Left forelimb (tissue), 1 donor: ENCODE data around the gene COG7.
"Not testable (repeated sequence)": the region's sequence is repeated elsewhere in the genome, so short reads cannot be mapped to it uniquely, and the experiment has no call there.

Experiments
- DNase-seq: peaks from one replicate; pipeline ENCODE4 v3.0.0-alpha.2; 2018; ENCODE audit warnings: low spot score

COG7 gene

GRCh38 chr16:23452572-23453337 lies at the start of gene COG7:
Gene COG7 (minus strand): TSS chr16:23453189. CDS start chr16:23452994, 195 bp downstream.
- DNase-seq, result peak; percentile 96

- DNase-seq, result no peak
Observed at GRCh38 chr16:23502466-23502865, 49.5 kb upstream of the COG7 start.

- no peak for DNase-seq
Observed at GRCh38 chr16:23501291-23501690, 48.3 kb upstream of the COG7 start.

- DNase-seq, result no peak
Observed at GRCh38 chr16:23500862-23501225, 47.9 kb upstream of the COG7 start.

DNA sequence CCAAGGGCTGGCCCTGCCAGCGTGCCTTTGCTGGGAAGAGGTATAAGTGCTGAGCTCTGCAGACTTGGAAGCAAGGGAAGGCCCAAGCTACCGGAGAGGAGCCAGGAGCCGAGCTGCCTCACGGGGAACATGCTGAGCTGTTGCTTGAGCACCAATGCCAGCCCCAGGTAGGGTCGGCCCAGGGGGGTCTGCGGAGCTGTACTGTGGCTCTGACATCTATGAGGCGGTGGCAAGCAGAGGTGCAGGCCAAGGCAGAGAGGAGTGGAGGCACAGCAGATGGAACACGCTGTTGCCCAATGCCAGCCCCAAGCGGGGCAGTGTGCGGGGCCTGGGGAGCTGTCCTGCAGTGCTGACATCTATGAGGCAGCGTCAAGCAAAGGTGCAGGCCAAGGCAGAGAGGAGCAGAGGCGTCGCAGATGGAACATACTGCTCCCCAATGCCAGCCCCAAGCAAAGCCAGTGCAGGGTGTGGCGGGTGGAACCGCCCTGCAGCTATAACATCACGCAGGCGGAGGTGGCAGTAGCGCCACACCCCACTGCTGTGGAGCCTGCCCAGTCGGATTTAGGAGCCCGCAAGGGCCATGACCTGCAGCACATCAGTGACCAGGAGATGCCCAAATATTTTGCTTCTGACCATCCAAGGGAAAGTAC lies 47.3 kb upstream of the COG7 start:
- DNase-seq, result no peak

- no peak for DNase-seq
Observed at GRCh38 chr16:23499801-23500200, 46.8 kb upstream of the COG7 start.

- DNase-seq, result no peak
Observed at GRCh38 chr16:23498863-23499262, 45.9 kb upstream of the COG7 start.

DNA sequence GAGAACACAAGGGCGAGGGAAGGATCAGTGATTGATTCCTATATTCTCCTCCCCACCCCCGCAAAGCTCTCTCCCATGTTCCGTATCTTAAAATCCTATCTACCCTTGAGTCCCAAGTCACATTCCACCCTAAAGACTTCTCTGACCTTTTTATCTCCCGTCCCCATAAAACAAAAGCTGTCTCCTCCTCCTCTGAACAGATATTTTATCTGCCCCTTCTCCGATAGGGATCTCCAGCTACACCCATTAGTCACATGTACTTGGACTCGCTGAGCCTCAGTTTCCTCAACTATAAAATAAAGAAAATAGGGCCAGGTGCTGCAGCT lies 44.5 kb upstream of the COG7 start:
- DNase-seq, result no peak

DNA sequence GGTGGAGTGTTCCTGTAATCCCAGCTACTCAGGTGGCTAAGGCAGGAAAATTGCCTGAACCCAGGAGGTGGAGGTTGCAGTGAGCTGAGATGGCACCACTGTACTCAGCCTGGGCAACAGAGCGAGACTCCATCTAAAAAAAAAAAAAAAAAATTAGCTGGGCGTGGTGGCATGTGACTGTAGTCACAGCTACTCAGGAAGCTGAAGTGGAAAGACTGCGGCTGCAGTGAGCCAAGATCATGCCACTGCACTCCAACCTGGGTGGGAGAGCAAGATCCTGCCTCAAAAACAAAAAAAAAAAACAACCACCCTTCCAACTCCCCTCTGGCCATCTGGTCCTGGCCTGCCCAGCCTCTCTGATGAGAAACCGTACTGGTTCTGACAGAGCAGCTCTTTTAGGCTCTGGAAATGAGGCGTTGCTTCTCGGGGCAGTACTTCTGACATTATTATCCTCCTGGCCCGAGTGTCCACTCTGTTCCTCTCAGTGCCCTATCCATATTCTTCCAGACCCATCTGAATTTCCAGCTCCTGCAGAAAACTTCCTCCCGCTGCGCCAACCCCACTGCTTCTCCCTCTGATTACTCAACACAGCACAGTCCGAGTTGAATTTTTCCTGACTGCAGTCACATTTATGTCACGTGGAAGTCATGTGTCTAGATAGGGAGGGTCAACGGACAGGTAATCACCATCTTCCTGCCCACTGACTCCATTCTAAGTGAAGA lies 44.0 kb upstream of the COG7 start:
- no peak for DNase-seq

- DNase-seq, result no peak
Observed at GRCh38 chr16:23495671-23496070, 42.7 kb upstream of the COG7 start.

- DNase-seq, result no peak
Observed at GRCh38 chr16:23494188-23494587, 41.2 kb upstream of the COG7 start.

DNA sequence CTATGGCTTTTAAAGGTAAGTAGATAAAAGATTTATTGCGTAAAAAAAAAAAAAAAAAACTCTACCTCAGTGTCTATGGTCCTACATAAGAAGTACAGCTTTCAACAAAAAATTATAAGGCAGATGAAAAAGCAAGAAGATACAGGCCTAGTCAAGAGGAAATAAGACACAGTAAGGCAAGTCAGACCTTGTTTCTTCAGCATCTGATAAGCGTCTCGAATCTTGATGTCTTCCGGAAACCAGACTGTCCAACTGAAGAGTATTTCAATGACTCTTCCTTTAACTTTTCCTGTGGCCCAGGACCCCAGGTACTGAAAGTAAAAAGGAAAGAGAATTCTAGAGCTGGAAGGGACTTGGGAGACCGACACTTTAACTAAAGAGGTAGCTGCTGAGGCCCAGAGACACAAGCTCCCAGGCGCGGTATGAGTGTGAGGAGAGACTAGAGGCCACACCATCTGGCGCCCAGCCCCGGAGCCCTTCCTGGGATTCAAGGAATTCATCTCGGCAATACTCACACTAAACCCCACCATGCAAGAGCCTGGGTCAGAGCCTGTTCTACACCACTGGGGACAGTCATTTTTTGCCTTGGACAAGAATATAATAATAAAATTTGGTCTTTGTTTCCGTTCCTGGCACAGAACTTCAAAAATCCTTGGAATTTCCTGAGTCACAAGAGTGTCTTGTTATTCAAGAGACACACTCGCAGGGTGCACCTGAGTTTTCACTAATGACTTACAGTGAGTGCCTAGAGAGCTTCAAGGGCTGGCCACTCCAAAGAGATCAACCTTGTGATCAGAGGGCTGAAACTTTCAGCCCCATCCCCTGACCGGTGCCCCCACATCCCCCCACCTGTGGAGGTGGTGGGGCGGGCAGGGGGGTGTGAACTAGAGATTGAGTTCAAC lies 38.8 kb upstream of the COG7 start:
- DNase-seq, result no peak

DNA sequence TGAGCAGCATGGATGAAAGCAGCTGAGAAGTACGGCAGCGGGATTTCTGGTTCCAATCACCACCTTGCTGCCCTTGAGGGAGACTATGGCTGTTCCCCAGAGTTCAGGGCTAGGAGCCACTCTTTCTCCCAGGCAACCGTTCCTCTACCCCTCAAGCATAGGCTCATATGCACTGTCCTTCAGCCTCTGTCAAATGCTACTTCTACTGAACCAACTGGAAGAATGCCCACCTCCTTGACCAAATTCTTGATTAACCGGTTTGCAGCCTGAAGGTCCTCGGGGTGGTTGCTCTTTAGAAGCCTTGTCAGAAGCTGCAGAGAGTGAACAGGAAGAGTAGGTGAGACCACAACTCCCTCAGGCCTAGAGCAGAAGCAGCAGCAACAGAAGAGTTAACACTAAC lies 33.5 kb upstream of the COG7 start:
- DNase-seq, result no peak

DNA sequence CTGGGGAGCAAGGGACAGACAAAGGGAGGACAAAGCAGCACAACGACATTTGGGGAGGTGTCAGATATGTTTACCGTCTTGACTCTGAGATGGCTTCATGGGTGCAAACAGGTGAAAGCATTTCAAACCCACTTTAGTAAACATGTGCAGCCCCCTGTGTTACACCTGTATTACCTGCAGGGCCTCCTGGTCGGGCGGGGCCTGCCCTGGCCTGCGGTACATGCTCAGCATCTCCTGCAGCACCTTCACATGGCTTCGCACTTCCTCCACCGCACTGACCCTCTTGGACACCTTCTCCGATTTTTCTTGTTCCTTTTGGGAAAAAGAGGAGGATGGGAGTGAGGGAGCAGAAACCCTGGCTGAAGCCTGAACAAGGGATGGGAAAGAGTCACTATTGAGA lies 32.9 kb upstream of the COG7 start:
- no peak for DNase-seq

DNA sequence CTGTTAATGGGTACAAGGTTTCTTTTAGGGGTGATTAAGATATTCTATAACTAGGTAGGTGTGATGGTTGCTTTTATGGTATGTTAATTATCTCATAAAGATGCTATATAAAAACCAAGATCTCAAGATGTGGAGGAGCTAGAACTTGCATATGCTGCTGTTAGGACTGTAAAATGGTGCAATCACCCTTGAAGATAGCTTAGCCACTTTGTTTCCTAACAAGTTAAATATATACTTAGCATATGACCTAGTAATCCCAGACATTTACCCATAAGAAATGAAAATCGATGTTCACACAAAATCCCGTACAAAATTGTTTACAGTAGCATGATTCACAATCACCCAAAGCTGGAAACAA lies 32.2 kb upstream of the COG7 start:
- DNase-seq, result no peak

- DNase-seq, result no peak
Observed at GRCh38 chr16:23484510-23485256, 31.7 kb upstream of the COG7 start.

DNA sequence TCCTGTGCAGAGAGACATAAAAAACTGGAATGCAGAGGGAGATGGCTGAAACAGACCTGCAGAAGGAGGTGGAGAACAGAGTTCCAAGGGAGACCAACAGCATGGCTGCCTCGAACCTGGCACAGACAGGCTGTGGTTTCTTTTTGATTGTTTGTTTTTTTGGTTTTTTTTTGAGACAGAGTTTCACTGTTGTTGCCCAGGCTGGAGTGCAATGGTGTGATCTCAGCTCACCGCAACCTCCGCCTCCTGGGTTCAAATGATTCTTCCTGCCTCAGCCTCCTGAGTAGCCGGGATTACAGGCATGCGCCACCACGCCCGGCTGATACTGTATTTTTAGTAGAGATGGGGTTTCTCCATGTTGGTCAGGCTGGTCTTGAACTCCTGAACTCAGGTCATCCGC lies 30.5 kb upstream of the COG7 start:
- not testable (repeated sequence) for DNase-seq

GRCh38 chr16:23482778-23483177 lies 29.8 kb upstream of the COG7 start:
- no peak for DNase-seq

DNA sequence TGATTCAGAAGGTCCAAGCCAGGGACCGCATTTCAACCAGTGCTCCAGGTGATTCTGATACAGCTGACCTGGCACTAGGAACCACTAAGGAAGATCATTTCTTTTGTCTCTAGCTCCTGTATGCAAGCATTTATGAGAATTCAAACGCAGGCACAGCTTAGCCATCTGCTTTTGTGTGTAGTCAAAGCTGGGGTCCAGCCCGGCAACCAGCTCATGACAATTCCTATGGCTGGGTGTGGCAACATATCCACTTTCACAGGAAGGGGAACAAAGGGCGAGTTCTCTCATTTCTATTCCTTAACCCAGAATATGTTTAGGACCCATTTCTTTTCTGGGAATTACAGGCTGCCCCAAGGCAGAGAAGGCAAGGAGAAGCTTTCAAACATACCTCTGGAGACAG lies 27.3 kb upstream of the COG7 start:
- no peak for DNase-seq

DNA sequence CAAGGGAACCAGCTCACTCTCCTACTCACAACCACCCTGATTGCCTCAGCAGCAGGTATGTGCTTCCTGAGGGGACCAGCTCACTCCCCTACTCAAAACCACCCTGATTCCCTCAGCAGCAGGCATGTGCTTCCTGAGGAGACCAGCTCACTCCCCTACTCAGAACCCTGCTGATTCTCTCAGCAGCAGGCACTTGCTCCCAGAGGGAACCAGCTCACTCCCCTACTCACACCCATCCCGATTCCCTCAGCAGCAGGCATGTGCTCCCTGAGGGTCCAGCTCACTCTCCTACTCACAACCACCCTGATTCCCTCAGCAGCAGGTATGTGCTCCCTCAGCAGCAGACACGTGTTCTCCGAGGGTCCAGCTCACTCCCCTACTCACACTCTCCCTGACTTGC lies 26.1 kb upstream of the COG7 start:
- no peak for DNase-seq

DNA sequence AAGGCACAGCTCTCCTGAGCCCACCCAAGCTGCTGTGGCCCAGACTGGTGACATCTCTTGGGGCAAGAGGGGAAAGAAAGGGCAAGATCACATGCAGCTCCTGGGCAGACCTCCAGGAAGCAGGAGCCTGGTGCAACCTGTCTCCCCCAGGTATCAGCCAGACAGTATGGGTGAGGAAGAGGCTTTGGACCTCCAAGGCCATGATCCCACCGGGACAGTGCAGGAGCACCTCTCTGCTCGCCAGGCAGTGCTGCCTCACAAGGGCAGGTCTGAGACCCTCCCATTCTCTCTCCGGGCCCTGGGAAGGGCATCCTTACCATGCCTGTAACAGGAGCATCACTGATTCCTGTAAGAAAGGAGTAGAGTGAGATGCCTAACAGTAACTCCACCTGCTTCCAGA lies 25.6 kb upstream of the COG7 start:
- DNase-seq, result no peak

DNA sequence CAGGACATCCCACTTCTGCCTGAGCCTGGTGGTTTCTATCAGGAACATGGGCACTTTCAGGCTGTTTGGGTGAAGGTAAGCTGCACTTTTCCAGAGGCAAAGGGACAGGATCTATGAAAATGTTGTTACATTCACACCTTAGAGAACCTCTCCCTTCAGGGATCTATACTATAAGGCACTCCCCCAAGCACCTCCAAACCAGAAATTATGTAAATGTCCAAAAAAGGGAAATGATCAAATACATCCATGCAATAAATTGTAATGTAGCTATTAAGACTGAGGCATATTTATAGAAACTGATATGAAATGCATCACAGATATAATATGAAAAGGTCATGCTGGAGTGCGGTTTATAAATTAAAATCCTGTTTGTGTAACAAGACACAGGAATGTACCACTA lies 23.3 kb upstream of the COG7 start:
- DNase-seq, result no peak
